ENCODE measurements around the gene LGALS12.

GRCh38 chr11:63485777-63486176, 20.1 kb upstream of the LGALS12 start:
- TF ChIP-seq, protein P1, sequence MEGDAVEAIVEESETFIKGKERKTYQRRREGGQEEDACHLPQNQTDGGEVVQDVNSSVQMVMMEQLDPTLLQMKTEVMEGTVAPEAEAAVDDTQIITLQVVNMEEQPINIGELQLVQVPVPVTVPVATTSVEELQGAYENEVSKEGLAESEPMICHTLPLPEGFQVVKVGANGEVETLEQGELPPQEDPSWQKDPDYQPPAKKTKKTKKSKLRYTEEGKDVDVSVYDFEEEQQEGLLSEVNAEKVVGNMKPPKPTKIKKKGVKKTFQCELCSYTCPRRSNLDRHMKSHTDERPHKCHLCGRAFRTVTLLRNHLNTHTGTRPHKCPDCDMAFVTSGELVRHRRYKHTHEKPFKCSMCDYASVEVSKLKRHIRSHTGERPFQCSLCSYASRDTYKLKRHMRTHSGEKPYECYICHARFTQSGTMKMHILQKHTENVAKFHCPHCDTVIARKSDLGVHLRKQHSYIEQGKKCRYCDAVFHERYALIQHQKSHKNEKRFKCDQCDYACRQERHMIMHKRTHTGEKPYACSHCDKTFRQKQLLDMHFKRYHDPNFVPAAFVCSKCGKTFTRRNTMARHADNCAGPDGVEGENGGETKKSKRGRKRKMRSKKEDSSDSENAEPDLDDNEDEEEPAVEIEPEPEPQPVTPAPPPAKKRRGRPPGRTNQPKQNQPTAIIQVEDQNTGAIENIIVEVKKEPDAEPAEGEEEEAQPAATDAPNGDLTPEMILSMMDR (conservative IDR thresholded peaks at IDR 0.05; ENCODE audit: low read depth, low read length): no peak
- TF ChIP-seq EZH2 (IDR thresholded peaks at IDR 0.05; ENCODE audit: low read length, unreplicated experiment) (no peak), EZH2phosphoT487 (IDR thresholded peaks at IDR 0.05; ENCODE audit: borderline replicate concordance, low read length) (no peak)
